ENCODE measurements around the gene TWF2. TPM values are rescaled to one million over a fixed set of nuclear protein-coding genes. Genes with fewer than 3 reads are reported as not detected.

The TWF2 gene
- total and polyA plus RNA-seq, 2 donors from 2014 or later: 44.0 to 59.9 TPM

- Histone ChIP-seq H3K27ac (ENCODE audit: low read depth in 2 of 2, low read length in 2 of 2) (no peak overlapping the region), H3K36me3 (ENCODE audit: control insufficient read depth in 2 of 3, insufficient read depth in 3 of 3, low read length in 3 of 3) (no peaks in the 10 kb centered on the region), H3K9ac (ENCODE audit: low read length in 3 of 3) (no peak overlapping the region), H3K4me1 (ENCODE audit: control insufficient read depth in 2 of 3, insufficient read depth in 2 of 3, low read depth in 1 of 3, low read length in 3 of 3) (peaks cover 0 to 13% (median 0%) of the 10 kb centered on the region in 3 donors), H3K9me3 (ENCODE audit: control insufficient read depth in 2 of 3, insufficient read depth in 1 of 3, low read length in 3 of 3) (no peaks in the 10 kb centered on the region), H3K27me3 (ENCODE audit: control insufficient read depth, insufficient read depth, low read length) (no peaks in the 10 kb centered on the region), H3K4me3 (ENCODE audit: low read length in 3 of 3) (no peak overlapping the region)
- intact Hi-C loops (cut with DNase I): no loop called here
- TF ChIP-seq CTCF (IDR thresholded peaks at IDR 0.05; ENCODE audit: borderline replicate concordance, extremely low read depth, insufficient read depth): no peak
- DNase-seq (peak in 2 of 5 donors; percentile 36 to 45), FAIRE-seq (no peak)
Observed at GRCh38 chr3:52243791-52244628, 5.1 kb upstream of the TWF2 start.

GRCh38 chr3:52242039-52242438 is 3.1 kb upstream of the TWF2 start:
- Histone ChIP-seq H3K27ac (ENCODE audit: low read depth in 2 of 2, low read length in 2 of 2) (no peak overlapping the region), H3K4me1 (ENCODE audit: control insufficient read depth in 2 of 3, insufficient read depth in 2 of 3, low read depth in 1 of 3, low read length in 3 of 3) (peaks cover 3 to 27% (median 13%) of the 10 kb centered on the region in 3 donors), H3K4me3 (ENCODE audit: low read length in 3 of 3) (no peak overlapping the region), H3K36me3 (ENCODE audit: control insufficient read depth in 2 of 3, insufficient read depth in 3 of 3, low read length in 3 of 3) (no peaks in the 10 kb centered on the region), H3K9ac (ENCODE audit: low read length in 3 of 3) (no peak overlapping the region), H3K27me3 (ENCODE audit: control insufficient read depth, insufficient read depth, low read length) (no peaks in the 10 kb centered on the region), H3K9me3 (ENCODE audit: control insufficient read depth in 2 of 3, insufficient read depth in 1 of 3, low read length in 3 of 3) (no peaks in the 10 kb centered on the region)
- no peak for DNase-seq
- intact Hi-C loops (cut with DNase I): no loop called here
- no peak for TF ChIP-seq CTCF (IDR thresholded peaks at IDR 0.05; ENCODE audit: borderline replicate concordance, extremely low read depth, insufficient read depth)
- no peak for FAIRE-seq

GRCh38 chr3:52240886-52241370 is 2.0 kb upstream of the TWF2 start:
- no peak overlapping the region for H3K9ac ChIP-seq (ENCODE audit: low read length in 3 of 3)
- H3K36me3 ChIP-seq (ENCODE audit: control insufficient read depth in 2 of 3, insufficient read depth in 3 of 3, low read length in 3 of 3): no peaks in the 10 kb centered on the region
- no peak for FAIRE-seq
- no peak overlapping the region for H3K27ac ChIP-seq (ENCODE audit: low read depth in 2 of 2, low read length in 2 of 2)
- DNase-seq: no peak
- TF ChIP-seq CTCF (IDR thresholded peaks at IDR 0.05; ENCODE audit: borderline replicate concordance, extremely low read depth, insufficient read depth): no peak
- intact Hi-C loops (cut with DNase I): no loop called here
- no peaks in the 10 kb centered on the region for H3K27me3 ChIP-seq (ENCODE audit: control insufficient read depth, insufficient read depth, low read length)
- no peak overlapping the region for H3K4me3 ChIP-seq (ENCODE audit: low read length in 3 of 3)
- H3K9me3 ChIP-seq (ENCODE audit: control insufficient read depth in 2 of 3, insufficient read depth in 1 of 3, low read length in 3 of 3): no peaks in the 10 kb centered on the region
- peaks cover 3 to 31% (median 13%) of the 10 kb centered on the region in 3 donors for H3K4me1 ChIP-seq (ENCODE audit: control insufficient read depth in 2 of 3, insufficient read depth in 2 of 3, low read depth in 1 of 3, low read length in 3 of 3)
